ENCODE data around the gene TAPBPL.

The TAPBPL gene

GRCh38 chr12:6460751-6461371 lies 9.0 kb downstream of the TAPBPL start:
- TF ChIP-seq FOXP2 (optimal IDR thresholded peaks at IDR 0.05; ENCODE audit: borderline replicate concordance, extremely low read depth, extremely low read length, insufficient read depth) (no peak), POLR2AphosphoS5 (IDR thresholded peaks at IDR 0.05; ENCODE audit: low read depth, low read length) (no peak), TAF1 (IDR thresholded peaks at IDR 0.05; ENCODE audit: borderline replicate concordance, insufficient read depth, low read length) (no peak), REST (IDR thresholded peaks at IDR 0.05; ENCODE audit: insufficient read depth in 1 of 2, low read depth in 2 of 2, low read length in 2 of 2) (no peak), SIN3A (IDR thresholded peaks at IDR 0.05; ENCODE audit: borderline replicate concordance, insufficient read depth, low read length) (no peak)

GRCh38 chr12:6461401-6462233 lies 9.8 kb downstream of the TAPBPL start:
- no peak for TF ChIP-seq TAF1 (IDR thresholded peaks at IDR 0.05; ENCODE audit: borderline replicate concordance, insufficient read depth, low read length)
- no peak for TF ChIP-seq SIN3A (IDR thresholded peaks at IDR 0.05; ENCODE audit: borderline replicate concordance, insufficient read depth, low read length)
- TF ChIP-seq POLR2AphosphoS5 (IDR thresholded peaks at IDR 0.05; ENCODE audit: low read depth, low read length), result no peak
- TF ChIP-seq REST (IDR thresholded peaks at IDR 0.05; ENCODE audit: insufficient read depth in 1 of 2, low read depth in 2 of 2, low read length in 2 of 2), result no peak

GRCh38 chr12:6462234-6462995 lies 10.6 kb downstream of the TAPBPL start:
- no peak for TF ChIP-seq FOXP2 (optimal IDR thresholded peaks at IDR 0.05; ENCODE audit: borderline replicate concordance, extremely low read depth, extremely low read length, insufficient read depth)
- no peak for TF ChIP-seq REST (IDR thresholded peaks at IDR 0.05; ENCODE audit: insufficient read depth in 1 of 2, low read depth in 2 of 2, low read length in 2 of 2)
- no peak for TF ChIP-seq POLR2AphosphoS5 (IDR thresholded peaks at IDR 0.05; ENCODE audit: low read depth, low read length)
- TF ChIP-seq SIN3A (IDR thresholded peaks at IDR 0.05; ENCODE audit: borderline replicate concordance, insufficient read depth, low read length), result no peak
- TF ChIP-seq TAF1 (IDR thresholded peaks at IDR 0.05; ENCODE audit: borderline replicate concordance, insufficient read depth, low read length), result no peak

GRCh38 chr12:6463216-6463615 lies 11.4 kb downstream of the TAPBPL start:
- no peak for TF ChIP-seq SIN3A (IDR thresholded peaks at IDR 0.05; ENCODE audit: borderline replicate concordance, insufficient read depth, low read length)
- no peak for TF ChIP-seq REST (IDR thresholded peaks at IDR 0.05; ENCODE audit: insufficient read depth in 1 of 2, low read depth in 2 of 2, low read length in 2 of 2)
- TF ChIP-seq FOXP2 (optimal IDR thresholded peaks at IDR 0.05; ENCODE audit: borderline replicate concordance, extremely low read depth, extremely low read length, insufficient read depth), result no peak
- no peak for TF ChIP-seq POLR2AphosphoS5 (IDR thresholded peaks at IDR 0.05; ENCODE audit: low read depth, low read length)
